HG03108 (cell line): ENCODE data around the gene HLA-DMA.

ENCODE experiments used
- ATAC-seq: cut with Tn5 transposase; IDR thresholded peaks from one replicate; pipeline ENCODE4 v1.9.1; 2021; ENCODE audit warnings: moderate library complexity; ENCODE audit not compliant: unreplicated experiment

Gene HLA-DMA

GRCh38 chr6:32933661-32934085 lies 19.2 kb downstream of the HLA-DMA start:
- ATAC-seq: no peak

- no peak for ATAC-seq
Observed at GRCh38 chr6:32932132-32932868, 20.6 kb downstream of the HLA-DMA start.

- no peak for ATAC-seq
Observed at GRCh38 chr6:32931211-32931610, 21.7 kb downstream of the HLA-DMA start.

- no peak for ATAC-seq
Observed at GRCh38 chr6:32922083-32922482, 30.8 kb downstream of the HLA-DMA start.

- ATAC-seq: no peak
Observed at GRCh38 chr6:32920715-32921114, 32.2 kb downstream of the HLA-DMA start.

GRCh38 chr6:32912951-32913350 lies 39.9 kb downstream of the HLA-DMA start:
- no peak for ATAC-seq

GRCh38 chr6:32908897-32909296 lies 44.0 kb downstream of the HLA-DMA start:
- ATAC-seq: no peak

GRCh38 chr6:32906539-32906938 lies 46.4 kb downstream of the HLA-DMA start:
- ATAC-seq: no peak

- ATAC-seq: no peak
Observed at GRCh38 chr6:32905078-32905477, 47.8 kb downstream of the HLA-DMA start.

- ATAC-seq: no peak
Observed at GRCh38 chr6:32903952-32904351, 48.9 kb downstream of the HLA-DMA start.
